ENCODE results near the gene AGAP5. TPM values are rescaled to one million over a fixed set of nuclear protein-coding genes. Genes with fewer than 3 reads are reported as not detected.

The AGAP5 gene
- total RNA-seq, 1 experiment from 2014 or later, result 13.4 TPM

DNA sequence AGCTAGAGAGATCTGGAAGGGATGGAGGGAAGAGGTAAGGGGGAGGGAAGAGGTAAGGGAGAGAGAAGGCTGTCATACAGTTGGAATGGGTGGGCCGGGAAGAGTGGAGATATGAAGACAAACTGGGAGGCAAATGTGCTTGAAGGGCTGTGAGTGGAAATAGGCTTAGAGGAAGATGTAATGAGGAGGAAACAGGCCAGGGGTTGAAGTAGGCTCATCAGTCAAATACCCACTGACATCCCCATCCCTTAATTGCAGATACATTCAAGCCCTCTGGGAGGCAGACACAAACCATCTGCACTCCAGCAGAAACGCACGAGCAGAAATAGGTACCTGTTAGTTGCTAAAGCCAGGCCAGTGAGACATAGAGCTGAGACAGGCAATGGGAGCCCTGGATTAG is 44.2 kb downstream of the AGAP5 start:
- Mint-ChIP-seq H3K4me1 (ENCODE audit: low read depth, unreplicated experiment) (no peaks in the 10 kb centered on the region), H3K36me3 (ENCODE audit: insufficient read depth, unreplicated experiment) (no peaks in the 10 kb centered on the region), H3K27me3 (ENCODE audit: unreplicated experiment) (peaks cover 57% of the 10 kb centered on the region), H3K4me3 (ENCODE audit: low read depth, unreplicated experiment) (no peak overlapping the region), H3K27ac (ENCODE audit: unreplicated experiment) (no peak overlapping the region), H3K9me3 (ENCODE audit: low read depth, unreplicated experiment) (no peaks in the 10 kb centered on the region)
- intact Hi-C loops (cut with micrococcal nuclease; ENCODE audit: unreplicated experiment), result loop anchor here (10.0 kb wide), 1 partner anchor 239 kb away; the partner anchor contains the start of gene ANXA7
- TF ChIP-seq, protein P1, sequence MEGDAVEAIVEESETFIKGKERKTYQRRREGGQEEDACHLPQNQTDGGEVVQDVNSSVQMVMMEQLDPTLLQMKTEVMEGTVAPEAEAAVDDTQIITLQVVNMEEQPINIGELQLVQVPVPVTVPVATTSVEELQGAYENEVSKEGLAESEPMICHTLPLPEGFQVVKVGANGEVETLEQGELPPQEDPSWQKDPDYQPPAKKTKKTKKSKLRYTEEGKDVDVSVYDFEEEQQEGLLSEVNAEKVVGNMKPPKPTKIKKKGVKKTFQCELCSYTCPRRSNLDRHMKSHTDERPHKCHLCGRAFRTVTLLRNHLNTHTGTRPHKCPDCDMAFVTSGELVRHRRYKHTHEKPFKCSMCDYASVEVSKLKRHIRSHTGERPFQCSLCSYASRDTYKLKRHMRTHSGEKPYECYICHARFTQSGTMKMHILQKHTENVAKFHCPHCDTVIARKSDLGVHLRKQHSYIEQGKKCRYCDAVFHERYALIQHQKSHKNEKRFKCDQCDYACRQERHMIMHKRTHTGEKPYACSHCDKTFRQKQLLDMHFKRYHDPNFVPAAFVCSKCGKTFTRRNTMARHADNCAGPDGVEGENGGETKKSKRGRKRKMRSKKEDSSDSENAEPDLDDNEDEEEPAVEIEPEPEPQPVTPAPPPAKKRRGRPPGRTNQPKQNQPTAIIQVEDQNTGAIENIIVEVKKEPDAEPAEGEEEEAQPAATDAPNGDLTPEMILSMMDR (IDR thresholded peaks at IDR 0.05; ENCODE audit: unreplicated experiment), result no peak
- no peak for DNase-seq
- CTCF ChIA-PET, result interaction anchor here (1.3 kb wide), 1 partner anchor 9 kb away, joined by 4 read pairs; no protein-coding TSS in a partner anchor
- no TSS peak for BruUV-seq (replicated peaks)

DNA sequence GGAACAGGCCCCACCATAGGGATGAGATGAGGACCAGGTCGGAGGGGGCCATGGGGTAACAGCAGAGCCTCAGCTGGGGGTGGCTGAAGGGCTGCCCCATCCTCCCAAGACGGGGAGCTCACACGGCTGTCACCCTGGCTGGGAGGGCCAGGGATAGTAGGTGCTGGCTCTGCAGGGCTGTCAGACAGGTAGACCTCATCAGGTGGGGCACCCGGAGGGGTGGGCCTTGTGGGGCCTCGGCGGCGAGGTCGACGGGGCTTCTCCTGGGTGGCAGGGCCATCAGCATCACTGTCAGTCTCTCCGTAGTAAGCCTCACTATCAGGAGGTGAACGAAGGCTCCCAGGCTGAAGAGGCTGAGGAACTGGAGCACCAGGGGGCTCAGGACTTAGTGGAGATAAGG is 44.7 kb downstream of the AGAP5 start:
- Mint-ChIP-seq H3K27me3 (ENCODE audit: unreplicated experiment) (peaks cover 58% of the 10 kb centered on the region), H3K4me3 (ENCODE audit: low read depth, unreplicated experiment) (no peak overlapping the region), H3K36me3 (ENCODE audit: insufficient read depth, unreplicated experiment) (no peaks in the 10 kb centered on the region), H3K27ac (ENCODE audit: unreplicated experiment) (no peak overlapping the region), H3K9me3 (ENCODE audit: low read depth, unreplicated experiment) (no peaks in the 10 kb centered on the region), H3K4me1 (ENCODE audit: low read depth, unreplicated experiment) (no peaks in the 10 kb centered on the region)
- BruUV-seq (replicated peaks), result no TSS peak
- TF ChIP-seq, protein P1 (IDR thresholded peaks at IDR 0.05; ENCODE audit: unreplicated experiment), result no peak
- no peak for DNase-seq
- CTCF ChIA-PET, result no interaction called here
- intact Hi-C loops (cut with micrococcal nuclease; ENCODE audit: unreplicated experiment), result loop anchor here (10.0 kb wide), 1 partner anchor 238 kb away; the partner anchor contains the start of gene ANXA7

DNA sequence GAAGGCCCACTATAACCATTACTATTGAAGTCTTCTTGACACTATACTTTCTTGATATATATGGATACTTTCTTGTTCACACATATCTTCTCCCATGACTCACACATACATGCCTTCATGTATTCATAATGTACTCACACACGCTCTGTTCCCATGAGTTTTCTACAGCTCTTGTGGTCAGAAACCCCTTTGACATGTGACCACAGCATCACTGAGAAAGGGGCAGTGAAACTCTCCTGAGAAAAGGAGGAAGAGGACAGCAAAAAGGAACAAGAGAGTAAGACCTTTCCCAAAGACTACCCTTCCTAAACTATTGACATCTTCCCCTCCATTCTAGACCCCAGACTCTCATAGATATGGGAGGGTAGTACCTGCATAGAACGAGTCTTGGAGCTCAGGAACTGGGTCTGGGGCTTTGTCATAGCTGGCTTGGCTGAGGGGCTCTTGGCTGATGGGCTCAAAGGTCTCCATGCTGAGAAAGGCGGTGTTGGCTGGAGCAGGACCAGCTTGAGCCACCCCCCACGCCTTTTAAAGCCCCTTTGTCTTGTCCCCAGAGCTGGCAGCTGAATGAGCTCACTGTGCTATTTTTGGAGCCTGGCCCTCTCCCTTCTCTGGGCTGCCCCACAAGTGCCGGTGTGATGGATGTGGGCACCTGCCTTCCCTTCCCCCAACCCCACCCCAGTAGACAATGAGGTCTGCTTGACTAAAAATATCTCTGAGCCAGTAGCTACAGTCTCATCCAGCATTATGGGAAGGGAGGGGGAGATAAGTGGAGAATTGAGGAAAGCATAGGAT is 47.2 kb downstream of the AGAP5 start:
- intact Hi-C loops (cut with micrococcal nuclease; ENCODE audit: unreplicated experiment), result loop anchor here (10.0 kb wide), 1 partner anchor 236 kb away; the partner anchor contains the start of gene ANXA7
- H3K9me3 Mint-ChIP-seq (ENCODE audit: low read depth, unreplicated experiment), result no peaks in the 10 kb centered on the region
- H3K4me1 Mint-ChIP-seq (ENCODE audit: low read depth, unreplicated experiment), result no peaks in the 10 kb centered on the region
- TF ChIP-seq, protein P1 (IDR thresholded peaks at IDR 0.05; ENCODE audit: unreplicated experiment), result no peak
- DNase-seq, result no peak
- no peaks in the 10 kb centered on the region for H3K36me3 Mint-ChIP-seq (ENCODE audit: insufficient read depth, unreplicated experiment)
- H3K27ac Mint-ChIP-seq (ENCODE audit: unreplicated experiment), result no peak overlapping the region
- peaks cover 70% of the 10 kb centered on the region for H3K27me3 Mint-ChIP-seq (ENCODE audit: unreplicated experiment)
- no peak overlapping the region for H3K4me3 Mint-ChIP-seq (ENCODE audit: low read depth, unreplicated experiment)
- BruUV-seq (replicated peaks), result no TSS peak
- CTCF ChIA-PET, result interaction anchor here (0.6 kb wide), 1 partner anchor 90 kb away, joined by 3 read pairs; no protein-coding TSS in a partner anchor

DNA sequence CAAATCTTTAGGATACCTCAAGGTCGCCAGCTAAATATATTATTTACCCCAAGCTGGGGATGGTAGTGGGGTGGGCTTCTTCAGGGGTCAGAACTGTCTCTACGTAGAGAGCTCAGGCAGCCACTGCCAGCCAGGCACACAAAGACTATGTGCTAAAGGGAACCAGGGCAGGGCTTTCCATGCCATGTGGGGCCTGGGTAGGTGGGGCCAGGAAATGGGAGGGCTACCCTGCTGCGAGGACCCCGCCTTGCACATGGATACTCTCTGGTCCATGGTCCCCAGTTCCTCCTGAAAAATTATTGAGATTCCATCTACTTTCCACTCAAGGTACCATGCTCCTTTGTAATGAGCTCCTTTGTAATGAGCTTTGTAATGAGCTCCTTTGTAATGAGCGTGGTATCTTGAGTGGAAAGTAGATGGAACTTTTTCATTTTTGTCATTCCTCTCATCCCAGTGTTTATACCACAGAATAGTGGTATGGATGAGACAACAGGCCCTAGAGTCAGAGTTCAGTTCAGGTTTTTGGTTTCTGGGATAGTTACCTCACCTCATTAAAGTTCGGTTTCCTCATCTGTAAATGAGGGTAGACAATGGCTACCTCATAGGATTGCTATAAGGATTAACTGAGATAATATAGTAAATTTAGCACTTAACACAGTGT is 47.9 kb downstream of the AGAP5 start:
- no peaks in the 10 kb centered on the region for H3K9me3 Mint-ChIP-seq (ENCODE audit: low read depth, unreplicated experiment)
- H3K27me3 Mint-ChIP-seq (ENCODE audit: unreplicated experiment), result peaks cover 78% of the 10 kb centered on the region
- no peak overlapping the region for H3K4me3 Mint-ChIP-seq (ENCODE audit: low read depth, unreplicated experiment)
- TF ChIP-seq, protein P1 (IDR thresholded peaks at IDR 0.05; ENCODE audit: unreplicated experiment), result no peak
- no peaks in the 10 kb centered on the region for H3K4me1 Mint-ChIP-seq (ENCODE audit: low read depth, unreplicated experiment)
- no peak for DNase-seq
- no TSS peak for BruUV-seq (replicated peaks)
- CTCF ChIA-PET, result no interaction called here
- intact Hi-C loops (cut with micrococcal nuclease; ENCODE audit: unreplicated experiment), result loop anchor here (10.0 kb wide), 1 partner anchor 235 kb away; the partner anchor contains the start of gene ANXA7
- H3K36me3 Mint-ChIP-seq (ENCODE audit: insufficient read depth, unreplicated experiment), result no peaks in the 10 kb centered on the region
- no peak overlapping the region for H3K27ac Mint-ChIP-seq (ENCODE audit: unreplicated experiment)
